Activated CD8-positive, alpha-beta T cell treated with anti-CD3 and anti-CD28 coated beads for 36 hours (primary cell): ENCODE measurements around the gene GCK. TPM values are rescaled to one million over a fixed set of nuclear protein-coding genes. Genes with fewer than 3 reads are reported as not detected.

Experiments used
- ATAC-seq: fragments of 200-7000 bp; cut with Tn5 transposase; one replicate; pipeline ENCODE4 v1.10.0; 2021; ENCODE audit warnings: mild to moderate bottlenecking, moderate library complexity
- CTCF ChIA-PET: fragments of 350-600 bp; sonication (Branson Sonifier 250); formaldehyde crosslinking; loops from one replicate; lab custom pipeline; 2021; ENCODE audit warnings: antibody characterized with exemption; lab: Charles Lee
- POLR2A ChIA-PET: fragments of 350-600 bp; sonication (Branson Sonifier 250); formaldehyde crosslinking; loops from one replicate; lab custom pipeline; 2021; ENCODE audit warnings: antibody characterized with exemption; lab: Charles Lee
- DNase-seq: peaks from one replicate; pipeline ENCODE4 v3.0.0-alpha.2; 2020
- H3K27ac Mint-ChIP-seq: one replicate; pipeline ENCODE4 v1.8.0; 2021; ENCODE audit warnings: mild to moderate bottlenecking, mixed read lengths
- H3K27me3 Mint-ChIP-seq: one replicate; pipeline ENCODE4 v1.8.0; 2021; ENCODE audit warnings: mixed read lengths
- H3K36me3 Mint-ChIP-seq: one replicate; pipeline ENCODE4 v1.8.0; 2021; ENCODE audit warnings: low read depth, mixed read lengths
- H3K4me1 Mint-ChIP-seq: one replicate; pipeline ENCODE4 v1.8.0; 2021; ENCODE audit warnings: low read depth, mixed read lengths
- H3K4me3 Mint-ChIP-seq: one replicate; pipeline ENCODE4 v1.8.0; 2021; ENCODE audit warnings: mild to moderate bottlenecking, moderate library complexity, mixed read lengths
- H3K9me3 Mint-ChIP-seq: one replicate; pipeline ENCODE4 v1.8.0; 2021; ENCODE audit warnings: mixed read lengths
- CTCF ChIP-seq: fragments of 200-600 bp; IDR thresholded peaks from one replicate; pipeline ENCODE4 v1.8.0; 2022; ENCODE audit warnings: antibody characterized with exemption, mild to moderate bottlenecking
- intact Hi-C: fragments of 100-400 bp; cut with micrococcal nuclease; formaldehyde crosslinking; loops from one replicate; pipeline ENCODE4 v1.10.0; 2022
- total RNA-seq, 2 experiments: library from RNA; stranded (reverse); gene quantifications; one replicate each; pipeline ENCODE4 v1.2.3, GENCODE V29; 2021

The GCK gene
- total RNA-seq, 2 experiments from 2014 or later, result 2.1 to 2.6 TPM

DNA sequence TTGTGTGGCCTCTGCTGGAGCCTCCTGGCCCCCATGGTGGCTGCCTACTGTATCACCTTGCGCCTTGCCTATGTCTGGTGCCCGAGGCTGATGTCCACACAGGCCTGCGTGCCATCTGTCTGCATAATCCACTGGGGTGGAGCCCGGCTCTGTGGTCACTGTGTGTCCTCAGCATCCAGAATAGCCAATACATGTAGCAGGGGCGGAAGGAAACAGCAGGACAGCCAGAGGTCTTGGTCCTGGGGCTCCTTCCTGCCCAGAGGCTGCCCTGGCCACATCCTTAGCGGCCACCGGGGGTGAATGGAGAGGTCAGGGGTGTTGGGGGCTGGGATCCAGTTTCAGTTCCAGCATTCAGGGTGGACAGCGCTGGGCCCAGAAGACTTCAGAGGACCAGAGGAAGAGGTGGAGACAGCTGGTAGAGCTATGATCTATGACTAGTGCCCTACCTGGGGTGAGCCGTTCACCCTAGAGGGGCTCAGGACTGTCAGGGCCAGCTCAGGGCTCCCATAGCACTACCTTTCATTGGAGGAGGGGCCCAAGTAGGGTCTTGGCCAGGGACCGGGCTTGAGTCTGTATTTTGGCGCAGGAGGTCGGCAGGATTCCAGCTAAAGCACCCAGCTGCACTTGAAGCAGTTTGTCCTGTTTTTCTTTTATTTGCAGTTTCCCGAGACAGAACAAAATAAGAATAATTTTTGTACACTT lies 27.4 kb upstream of the GCK start:
- ChIA-PET POLR2A (interaction anchor here (1.1 kb wide), 1 partner anchor 8 kb away, joined by 3 read pairs; no protein-coding TSS in a partner anchor), CTCF (no interaction called here)
- ATAC-seq, result no peak
- Mint-ChIP-seq H3K36me3 (peaks cover 7% of the 10 kb centered on the region), H3K27me3 (no peaks in the 10 kb centered on the region), H3K4me3 (no peak overlapping the region), H3K4me1 (no peaks in the 10 kb centered on the region), H3K27ac (no peak overlapping the region), H3K9me3 (no peaks in the 10 kb centered on the region)
- intact Hi-C loops, result no loop called here
- TF ChIP-seq CTCF, result no peak
- no peak for DNase-seq

DNA sequence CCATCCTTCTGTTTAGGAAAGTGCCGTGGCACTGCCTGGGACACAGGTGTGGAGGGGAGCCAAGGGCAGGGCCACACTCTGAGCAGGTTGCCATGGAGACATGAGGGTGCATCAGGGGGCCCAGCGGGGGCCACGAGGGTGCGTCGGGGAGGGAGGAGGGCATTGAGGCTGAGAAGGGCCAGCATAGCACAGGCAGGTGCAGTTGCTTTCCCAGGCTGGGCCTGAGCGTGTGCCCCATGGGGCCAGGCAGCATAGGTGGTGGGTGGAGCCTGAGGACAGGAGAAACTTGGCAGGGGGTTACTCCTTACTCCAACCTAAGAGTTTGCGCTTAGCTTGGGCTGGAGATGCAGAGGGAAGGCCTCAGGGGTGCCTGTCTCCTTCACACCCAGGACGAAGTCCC lies 26.8 kb upstream of the GCK start:
- ATAC-seq (no peak), DNase-seq (no peak)
- POLR2A ChIA-PET, result interaction anchor here (1.1 kb wide), 1 partner anchor 8 kb away, joined by 3 read pairs; no protein-coding TSS in a partner anchor
- no peak for TF ChIP-seq CTCF
- Mint-ChIP-seq H3K9me3 (no peaks in the 10 kb centered on the region), H3K4me3 (no peak overlapping the region), H3K4me1 (no peaks in the 10 kb centered on the region), H3K27me3 (no peaks in the 10 kb centered on the region), H3K27ac (no peak overlapping the region), H3K36me3 (peaks cover 10% of the 10 kb centered on the region)
- intact Hi-C loops, result no loop called here
- CTCF ChIA-PET, result no interaction called here

- Mint-ChIP-seq H3K4me3 (no peak overlapping the region), H3K27ac (no peak overlapping the region), H3K36me3 (peaks cover 13% of the 10 kb centered on the region), H3K27me3 (no peaks in the 10 kb centered on the region), H3K4me1 (no peaks in the 10 kb centered on the region), H3K9me3 (no peaks in the 10 kb centered on the region)
- DNase-seq (no peak), ATAC-seq (no peak)
- ChIA-PET POLR2A (interaction anchor here (1.1 kb wide), 1 partner anchor 9 kb away, joined by 3 read pairs; no protein-coding TSS in a partner anchor), CTCF (interaction anchor here (1.6 kb wide), 1 partner anchor 8 kb away, joined by 4 read pairs; no protein-coding TSS in a partner anchor)
- TF ChIP-seq CTCF, result no peak
- intact Hi-C loops, result no loop called here
These were observed 26.3 kb upstream of the GCK start for GRCh38 chr7:44215531-44215930.

GRCh38 chr7:44213877-44214388 lies 24.7 kb upstream of the GCK start:
- Mint-ChIP-seq H3K27me3 (no peaks in the 10 kb centered on the region), H3K36me3 (peaks cover 21% of the 10 kb centered on the region), H3K9me3 (no peaks in the 10 kb centered on the region), H3K4me3 (no peak overlapping the region), H3K27ac (peak overlapping the region; percentile 9), H3K4me1 (no peaks in the 10 kb centered on the region)
- DNase-seq (no peak), ATAC-seq (no peak)
- intact Hi-C loops, result no loop called here
- CTCF ChIA-PET, result interaction anchor here (0.9 to 1.6 kb wide), 7 partner anchors 8 to 194 kb away, joined by 3 to 7 read pairs (median 4); partner anchors contain the start of gene YKT6
- no peak for TF ChIP-seq CTCF
- POLR2A ChIA-PET, result interaction anchor here (0.6 to 1.0 kb wide), 2 partner anchors 90 to 264 kb away, joined by 3 to 4 read pairs; partner anchors contain the start of gene POLD2
